Sciatic nerve (tissue), 2 donors: ENCODE measurements around the gene GLO1. TPM values are rescaled to one million over a fixed set of nuclear protein-coding genes. Genes with fewer than 3 reads are reported as not detected.

Experiments
- ATAC-seq: fragments of 200-7000 bp; cut with Tn5 transposase; one replicate; pipeline ENCODE4 v1.9.1; 2020; ENCODE audit warnings: mild to moderate bottlenecking, moderate library complexity
- DNase-seq: peaks from one replicate; pipeline ENCODE4 v3.0.0-alpha.2; 2020; ENCODE audit warnings: low spot score
- intact Hi-C: fragments of 100-400 bp; cut with DNase I; formaldehyde crosslinking; loops from one replicate; pipeline ENCODE4 v1.14.2; 2022
- total RNA-seq: library from RNA; stranded (reverse); fragmentation: NEBNext Ultra II Directional; extraction: Animal tissue kit (Norgen Biotek cat#: 25700); gene quantifications from one replicate; pipeline ENCODE4 v1.2.1, GENCODE V29; 2021
- donor health status: DM: no; HTN: no; CAD: no.
- donor health status: DM: no; HTN: no; CAD: no.

GLO1 gene
- total RNA-seq, 1 donor from 2014 or later = 60.3 TPM

DNA sequence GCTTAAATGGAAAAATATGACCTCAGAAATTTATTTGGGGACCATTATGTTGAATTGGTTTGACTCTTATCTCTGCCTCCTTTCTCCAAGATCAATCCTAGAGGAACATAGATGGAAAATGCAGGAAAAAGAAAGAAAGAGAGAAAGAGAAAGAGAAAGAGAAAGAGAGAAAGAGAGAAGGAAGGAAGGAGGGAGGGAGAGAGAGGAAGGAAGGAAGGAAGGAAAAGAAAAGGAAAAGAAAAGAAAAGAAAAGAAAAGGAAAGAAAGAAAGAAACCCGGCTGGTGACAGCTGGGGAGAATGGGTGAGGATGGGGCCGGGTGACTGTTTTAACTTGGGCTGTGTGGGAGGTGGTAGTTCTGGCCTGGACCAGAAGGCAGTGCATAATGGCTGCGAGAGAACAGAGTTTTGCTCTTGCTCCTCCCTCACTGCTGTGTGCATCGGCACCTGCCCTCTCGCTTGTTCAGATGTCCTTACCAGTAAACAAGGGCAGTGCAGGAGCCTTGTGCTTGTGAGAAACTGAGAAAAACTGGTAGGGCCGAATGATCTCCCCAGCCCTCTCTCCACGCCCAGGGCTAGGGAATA, 24.7 kb downstream of the GLO1 start:
- intact Hi-C loops = no loop called here
- DNase-seq (no peak), ATAC-seq (no peak)

DNA sequence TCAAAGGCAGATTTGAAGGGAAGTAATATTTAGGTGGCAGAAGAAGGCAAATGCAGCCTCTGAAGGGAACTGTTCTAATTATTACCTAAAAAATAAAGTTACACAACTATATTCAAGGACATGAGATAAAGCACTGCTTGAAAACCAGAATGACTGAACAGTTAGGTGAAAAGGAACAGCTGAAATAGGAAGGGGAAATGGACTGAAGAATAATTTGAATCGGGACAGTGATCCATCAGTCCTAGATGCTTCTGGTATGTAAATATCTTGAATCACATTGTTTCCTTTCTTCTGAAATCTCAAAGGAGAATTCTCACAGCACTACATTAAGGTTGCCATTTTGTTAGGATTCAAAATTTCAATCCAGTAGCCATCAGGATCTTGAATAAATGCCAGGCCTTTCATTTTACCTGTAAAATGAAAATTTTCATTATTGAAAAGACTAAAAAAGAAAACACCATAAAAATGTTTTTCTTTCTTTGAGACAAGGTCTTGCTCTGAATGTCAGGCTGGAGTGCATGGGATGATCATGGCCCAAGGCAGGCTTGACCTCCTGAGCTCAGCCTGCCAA, 25.9 kb downstream of the GLO1 start:
- intact Hi-C loops = no loop called here
- peak; percentile 17 for ATAC-seq
- DNase-seq = no peak

DNA sequence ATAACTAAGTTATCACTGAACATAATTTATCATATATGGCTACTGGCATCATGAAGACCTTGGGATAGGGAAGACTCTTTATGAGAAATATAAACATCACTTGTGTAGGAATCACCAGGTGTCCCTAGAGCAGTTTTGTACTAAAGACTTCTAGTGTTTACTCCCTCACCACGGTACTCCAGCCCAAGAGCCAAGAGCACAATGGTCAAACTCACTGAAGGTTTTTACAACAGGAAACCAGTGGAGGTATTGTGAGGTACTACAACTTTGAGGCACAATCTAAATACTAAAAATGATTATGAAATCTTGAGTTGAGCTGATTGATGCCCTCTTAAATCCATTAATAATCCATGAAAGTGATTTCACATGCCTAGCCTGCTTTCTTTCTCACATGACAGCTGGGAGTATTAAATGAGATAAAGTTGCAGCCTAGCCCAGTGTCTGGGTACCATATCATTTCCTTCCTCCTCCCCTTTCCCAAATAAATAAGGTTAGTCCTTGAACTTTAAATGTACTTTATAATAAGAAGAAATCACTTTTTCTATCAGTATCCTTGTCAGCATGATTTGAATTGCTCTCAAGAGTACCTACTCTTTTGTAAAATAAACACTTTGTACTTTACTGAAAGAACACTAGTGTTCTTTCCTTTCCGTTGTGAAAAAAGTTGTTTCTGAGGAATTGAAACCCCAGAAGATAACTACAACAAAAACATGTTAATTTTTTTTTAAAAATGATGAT, 26.5 kb downstream of the GLO1 start:
- intact Hi-C loops = no loop called here
- ATAC-seq (peak; percentile 48), DNase-seq (no peak)

DNA sequence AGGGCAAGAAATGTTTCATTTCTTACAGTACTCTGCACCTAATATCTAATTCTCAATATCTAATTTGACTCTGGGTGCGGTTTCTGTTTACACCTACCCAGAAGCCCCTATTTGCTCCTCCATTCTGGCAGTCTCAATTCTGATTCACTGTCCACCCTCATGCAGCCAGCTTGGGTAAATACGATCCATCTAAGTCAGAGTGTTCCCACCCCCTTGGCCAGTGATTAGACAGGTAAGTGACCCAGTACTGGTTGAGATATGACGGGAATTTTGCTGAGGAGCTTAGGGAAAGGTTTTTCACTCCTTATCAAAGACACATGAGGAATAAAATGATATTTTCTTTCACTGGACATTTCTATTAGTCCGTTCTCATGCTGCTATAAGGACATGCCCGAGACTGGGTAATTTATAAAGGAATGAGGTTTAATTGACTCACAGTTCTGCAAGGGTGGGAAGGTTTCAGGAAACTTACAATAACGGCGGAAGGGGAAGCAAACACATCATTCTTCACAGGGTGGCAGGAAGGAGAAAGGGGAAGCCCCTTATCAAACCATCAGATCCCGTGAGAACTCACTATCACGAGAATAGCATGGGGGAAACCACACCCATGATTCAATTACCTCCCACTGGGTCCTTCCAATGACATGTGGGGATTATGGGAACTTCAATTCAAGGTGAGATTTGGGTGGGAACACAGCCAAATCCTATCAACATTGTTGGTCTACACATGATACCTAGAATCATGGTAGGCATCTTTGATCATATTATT, 29.4 kb downstream of the GLO1 start:
- DNase-seq (no peak), ATAC-seq (no peak)
- intact Hi-C loops = no loop called here

DNA sequence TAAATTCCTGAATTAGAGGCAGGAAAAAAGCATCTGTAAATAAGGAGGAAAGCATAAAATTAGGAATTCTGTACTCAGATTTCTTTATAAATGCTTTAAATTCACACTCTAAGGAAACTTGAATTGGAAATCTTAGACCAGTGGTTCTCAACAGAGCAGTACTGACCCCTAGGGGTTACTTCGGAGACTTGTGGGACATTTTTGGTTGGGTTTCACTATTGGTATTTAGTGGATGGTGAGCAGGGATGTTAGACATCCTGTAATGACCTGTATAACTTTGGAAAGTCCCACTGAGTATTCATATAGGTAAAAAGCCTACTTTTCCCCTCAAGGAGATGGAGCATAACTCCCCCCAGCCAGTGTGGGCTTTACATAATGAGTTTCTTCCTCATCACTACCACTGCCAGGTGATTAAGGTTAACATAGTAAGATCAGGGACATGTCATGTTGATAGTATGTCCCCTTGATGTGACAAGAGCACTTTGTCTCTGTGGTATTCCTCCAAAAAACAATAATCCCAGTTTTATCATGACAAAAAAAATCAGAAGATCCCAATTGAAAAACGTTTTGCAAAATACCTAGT, 31.0 kb downstream of the GLO1 start:
- intact Hi-C loops = no loop called here
- ATAC-seq = no peak

DNA sequence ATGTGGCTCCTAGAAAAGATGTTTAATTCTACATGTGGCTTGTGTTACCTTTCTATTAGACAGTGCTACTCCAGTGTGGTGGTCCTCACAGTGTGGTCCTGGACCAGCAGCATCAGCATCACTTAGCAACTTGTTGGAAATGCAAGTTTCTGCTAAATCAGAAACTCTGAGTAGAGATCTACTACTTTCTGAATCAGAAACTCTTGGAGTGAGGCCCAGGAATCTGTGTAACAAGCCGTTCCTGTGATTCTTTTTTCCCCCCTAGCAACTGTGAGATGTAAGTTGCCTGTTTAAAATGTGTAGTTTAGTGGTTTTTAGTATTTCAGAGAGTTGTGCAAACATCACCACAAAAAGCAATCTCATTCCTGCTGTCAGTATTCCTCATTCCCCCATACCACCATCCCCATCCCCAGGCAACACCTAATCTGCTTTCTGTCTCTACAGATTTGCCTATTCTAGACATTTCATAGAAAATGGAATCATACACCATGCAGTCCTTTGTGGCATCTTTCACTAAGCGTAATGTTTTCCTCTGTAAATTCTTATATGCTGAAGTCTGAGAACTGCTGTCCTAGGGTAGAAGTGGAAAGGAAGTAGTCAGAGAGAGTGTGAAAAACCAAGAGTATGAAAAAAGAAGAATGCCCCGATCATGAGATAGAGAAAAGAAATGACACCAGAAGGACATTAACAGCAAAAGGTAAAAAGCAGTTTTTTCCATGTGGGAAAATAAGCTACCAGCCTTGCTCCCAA, 44.4 kb downstream of the GLO1 start:
- ATAC-seq (no peak), DNase-seq (no peak)
- intact Hi-C loops = no loop called here

More for the DNA sequence above, 31.0 kb downstream of the GLO1 start:
- DNase-seq = no peak

DNA sequence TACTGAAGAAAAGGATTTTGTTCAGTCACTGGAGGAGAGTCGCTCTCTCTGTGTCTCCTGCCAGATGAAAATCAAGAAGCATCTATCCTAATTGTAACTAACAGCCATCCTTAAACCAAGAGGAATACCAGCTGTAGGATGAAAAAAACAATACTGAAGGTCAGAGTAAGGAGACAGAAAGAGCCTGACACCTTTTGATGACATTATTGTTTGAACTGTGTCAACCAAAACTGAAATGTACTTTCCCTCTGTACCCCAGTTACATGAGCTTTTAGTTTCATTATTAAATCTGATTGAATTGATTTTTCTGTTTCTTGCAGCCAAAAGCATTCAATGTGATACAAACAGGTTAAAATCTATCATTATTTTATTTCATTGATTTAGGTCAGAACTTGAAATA, 46.0 kb downstream of the GLO1 start:
- no peak for ATAC-seq
- no peak for DNase-seq
- intact Hi-C loops = no loop called here

DNA sequence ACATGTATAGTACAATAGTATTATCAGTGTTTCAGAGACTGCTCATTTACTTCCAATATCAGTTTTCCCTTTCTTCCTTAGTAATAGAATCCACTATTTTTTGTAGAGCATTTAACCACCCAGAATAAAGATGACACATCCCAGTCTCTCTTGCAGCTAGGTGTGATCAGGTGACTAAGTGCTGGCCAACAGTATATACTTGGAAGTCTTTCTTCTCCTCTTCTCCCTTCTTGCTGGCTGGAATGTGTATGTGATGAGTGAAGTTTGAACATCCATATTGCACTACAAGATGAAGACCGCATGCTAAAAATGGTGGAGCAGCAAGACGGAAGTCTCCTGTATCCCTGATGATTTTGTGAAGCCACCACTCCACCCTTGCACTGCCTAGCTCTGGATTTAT, 48.7 kb downstream of the GLO1 start:
- DNase-seq (no peak), ATAC-seq (no peak)
- intact Hi-C loops = no loop called here

DNA sequence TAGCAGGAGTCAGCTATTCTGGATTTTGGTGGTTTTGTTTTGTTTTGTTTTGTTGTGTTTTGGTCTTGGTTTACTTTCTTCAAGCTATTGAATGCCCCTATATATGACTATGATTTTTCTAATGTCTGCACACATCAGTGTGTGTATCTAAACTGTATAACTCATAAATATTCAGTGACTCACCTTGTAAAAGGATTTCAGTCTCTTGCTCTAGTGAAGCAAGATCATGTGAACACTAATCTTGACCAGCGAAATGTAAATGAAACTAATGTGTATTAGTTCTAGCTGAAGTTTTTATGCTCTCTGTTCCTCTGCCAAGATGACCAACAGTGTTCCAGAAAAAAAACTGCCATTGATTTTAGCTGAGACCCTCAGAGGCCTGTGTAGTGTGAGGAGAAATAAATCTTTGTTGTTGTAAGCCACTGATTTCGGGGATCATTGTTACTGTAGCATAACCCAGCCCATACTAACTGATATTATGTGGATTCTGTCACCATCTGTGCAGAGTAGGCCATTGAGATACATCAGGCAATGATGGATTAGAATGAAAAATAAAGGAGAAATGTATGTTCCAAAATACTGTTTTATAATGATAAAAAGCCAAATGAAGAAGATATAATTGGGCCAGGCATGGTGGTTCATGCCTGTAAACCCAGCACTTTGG, 51.7 kb downstream of the GLO1 start:
- DNase-seq = no peak

DNA sequence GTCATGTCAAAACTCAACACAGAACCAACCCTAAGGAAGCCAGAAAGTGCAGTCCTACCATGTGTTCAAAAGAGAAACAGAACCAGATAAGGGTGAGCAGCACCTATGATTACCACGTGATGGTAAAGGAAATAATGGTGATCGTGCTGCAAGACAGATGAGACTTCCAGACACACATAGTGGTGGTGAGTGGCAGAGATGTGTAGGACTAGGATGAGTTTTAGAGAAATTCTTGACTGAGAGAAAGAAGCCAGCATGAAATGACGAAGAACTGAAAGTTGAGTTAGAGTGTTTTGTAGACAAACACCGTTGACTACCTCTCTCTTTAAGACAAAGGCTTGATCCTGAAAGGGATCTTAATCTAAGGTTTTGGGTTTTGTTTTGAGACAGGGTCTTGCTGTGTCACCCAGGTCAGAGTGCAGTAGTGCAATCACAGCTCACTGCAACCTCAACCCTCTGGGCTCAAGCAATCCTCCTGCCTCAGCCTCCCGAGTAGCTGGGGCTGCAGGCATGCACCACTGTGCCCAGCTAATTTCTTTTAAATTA, 52.7 kb downstream of the GLO1 start:
- intact Hi-C loops = no loop called here
- no peak for DNase-seq
- no peak for ATAC-seq

More for the DNA sequence above, 51.7 kb downstream of the GLO1 start:
- intact Hi-C loops = no loop called here
- ATAC-seq = no peak

DNA sequence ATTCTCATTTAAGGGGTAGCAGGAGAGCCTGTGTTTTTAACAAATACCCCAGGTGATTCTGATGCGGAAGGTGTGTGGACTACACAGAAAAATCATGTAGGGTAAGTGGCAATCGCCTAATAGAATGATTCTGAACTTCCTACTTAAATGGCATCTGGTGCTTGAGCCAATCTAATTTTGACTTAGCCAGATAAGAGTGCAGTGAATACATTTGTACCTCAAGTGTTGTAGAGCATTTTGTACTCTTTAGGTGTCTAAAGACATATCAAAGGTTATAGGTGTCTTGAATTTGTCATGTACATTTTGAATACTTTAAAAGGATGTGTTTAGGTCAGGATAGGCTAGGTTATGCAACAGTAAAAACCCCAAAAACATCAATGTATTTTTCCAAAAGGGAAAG, 53.2 kb downstream of the GLO1 start:
- DNase-seq (no peak), ATAC-seq (no peak)
- intact Hi-C loops = no loop called here

DNA sequence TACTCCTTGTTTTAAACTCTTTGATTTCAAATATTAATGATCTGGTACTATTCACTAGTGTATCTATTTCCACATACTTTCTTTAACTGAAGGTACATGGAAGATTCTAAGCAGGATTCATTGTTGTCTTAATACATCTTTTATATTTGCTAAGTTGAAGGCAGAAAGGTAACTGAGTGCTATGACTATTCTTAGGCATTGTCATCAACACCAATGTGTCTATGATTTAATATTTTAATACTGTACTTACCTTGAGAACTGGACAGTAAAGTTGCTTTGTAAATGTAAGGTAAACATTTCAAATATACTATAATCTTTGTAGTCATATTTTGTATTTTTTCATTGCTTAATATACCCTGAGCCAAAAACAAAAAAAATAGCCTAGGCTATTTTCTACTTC, 54.3 kb downstream of the GLO1 start:
- DNase-seq (no peak), ATAC-seq (no peak)
- intact Hi-C loops = no loop called here

DNA sequence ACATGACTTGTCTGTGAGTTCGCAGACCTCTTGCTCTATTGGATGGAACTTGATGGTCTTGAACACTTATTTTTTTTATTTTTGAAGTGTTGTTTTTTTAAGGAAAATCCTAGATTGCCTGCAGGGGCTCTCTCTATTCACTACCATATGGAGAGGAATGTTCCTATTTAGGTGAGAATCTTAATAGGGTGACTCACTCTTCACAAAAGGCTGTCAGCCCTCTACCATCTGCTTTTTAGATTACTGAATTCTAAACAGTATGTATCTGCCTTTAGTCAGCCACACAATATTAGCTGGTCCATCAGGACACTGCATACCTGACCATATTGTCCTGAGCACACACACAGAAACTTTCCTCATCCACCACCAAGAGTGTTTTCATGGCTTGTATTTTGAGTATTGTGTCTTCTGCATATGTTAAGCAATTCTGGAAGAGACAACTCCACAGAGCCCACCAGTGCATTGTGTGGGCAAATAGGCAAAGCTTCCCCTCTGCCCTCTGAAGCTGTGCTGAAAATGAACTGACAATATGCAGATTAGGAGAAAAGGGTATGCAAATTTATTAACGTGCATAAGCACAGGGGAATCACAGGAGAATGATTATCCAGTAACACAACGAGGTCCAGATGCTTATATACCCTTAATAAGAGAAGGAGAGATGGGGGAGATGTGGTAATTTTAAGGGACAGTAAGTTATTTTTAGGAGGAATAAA, 56.6 kb downstream of the GLO1 start:
- intact Hi-C loops = no loop called here
- DNase-seq = no peak
- no peak for ATAC-seq

DNA sequence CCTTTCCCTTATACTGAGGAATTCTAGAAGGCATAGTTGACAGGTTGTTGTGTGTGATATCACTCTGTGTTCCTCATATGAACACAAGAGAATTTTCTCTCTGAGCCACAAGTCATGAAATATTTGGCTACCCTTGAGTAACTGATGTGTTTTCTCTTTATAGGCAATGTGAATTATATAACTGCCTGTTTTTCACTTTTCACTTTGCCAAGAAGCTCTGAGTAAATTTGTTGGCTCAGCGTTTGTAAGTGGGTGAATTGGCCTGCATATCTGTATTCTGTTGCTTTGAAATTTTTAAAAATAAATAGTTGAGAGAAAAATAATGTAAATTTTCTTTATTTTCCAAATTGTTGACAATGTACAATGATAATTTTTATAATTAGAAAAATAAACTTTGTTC, 58.0 kb downstream of the GLO1 start:
- no peak for DNase-seq
- intact Hi-C loops = no loop called here
- no peak for ATAC-seq

DNA sequence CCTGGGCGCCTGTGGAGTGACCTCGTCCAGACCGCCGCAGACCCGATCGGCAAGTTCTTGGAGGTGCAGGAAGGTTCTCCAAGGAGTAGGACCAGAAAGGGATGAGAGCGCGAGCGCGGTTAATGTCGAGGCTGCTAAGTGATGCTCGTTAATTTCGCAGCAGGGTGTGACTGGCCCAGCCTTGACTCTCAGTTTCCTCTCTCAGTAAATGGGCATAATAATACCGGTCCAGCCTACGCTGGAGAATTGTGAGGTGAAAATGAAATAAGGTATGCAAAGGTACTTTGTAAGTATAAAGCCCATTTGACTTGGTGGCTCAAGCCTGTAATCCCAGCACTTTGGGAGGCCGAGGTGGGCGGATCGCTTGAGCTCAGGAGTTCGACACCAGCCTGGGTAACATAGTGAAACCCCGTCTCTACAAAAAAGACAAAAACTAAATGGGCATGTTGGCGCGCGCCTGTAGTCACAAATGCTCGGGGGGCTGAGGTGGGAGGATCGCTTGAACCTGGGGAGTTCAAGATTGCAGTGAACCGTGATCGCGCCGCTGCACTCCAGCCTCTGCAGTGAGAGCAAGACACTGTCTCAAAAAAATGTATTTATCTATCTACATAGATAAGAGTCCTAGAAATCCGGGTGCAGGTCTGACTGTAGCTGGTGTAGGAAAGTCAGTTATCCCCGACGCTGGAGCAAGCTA, 62.6 kb downstream of the GLO1 start:
- intact Hi-C loops = no loop called here
- ATAC-seq (no peak), DNase-seq (no peak)

DNA sequence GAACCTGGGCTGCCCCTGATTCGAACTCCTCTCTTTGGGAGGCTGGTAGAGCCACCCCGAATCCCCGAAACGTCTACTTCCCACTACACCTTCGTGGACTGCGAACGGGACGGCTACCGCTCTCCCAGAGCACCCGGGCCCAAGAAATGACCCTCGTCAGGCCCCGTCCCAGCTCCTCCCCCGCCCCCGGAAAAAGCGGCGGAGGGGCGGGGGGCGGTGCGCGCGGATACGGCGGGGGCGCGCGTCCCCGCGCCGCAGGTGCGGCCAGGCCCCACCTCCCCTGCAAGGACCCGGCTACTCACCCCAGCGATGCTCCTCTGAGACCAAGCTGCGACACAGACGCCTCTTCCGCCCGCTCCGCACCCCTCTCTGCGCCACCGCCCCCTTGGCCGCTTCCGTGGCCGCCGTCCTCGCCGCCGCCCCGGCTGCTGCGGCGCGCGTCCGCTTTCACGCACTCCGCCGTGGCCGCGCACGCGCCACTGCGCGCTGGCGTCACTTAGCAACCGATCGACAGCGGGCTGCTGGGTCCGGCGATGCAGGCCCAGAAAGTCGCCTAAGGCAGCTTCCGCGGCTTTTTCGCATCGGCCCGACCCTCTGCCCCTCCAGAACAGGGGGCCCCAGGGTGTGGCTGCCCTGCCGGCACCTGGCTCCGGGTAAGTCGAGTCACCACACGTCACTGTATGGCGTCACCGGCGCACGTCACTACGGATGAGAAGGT, 63.3 kb downstream of the GLO1 start, which contains the start of gene BTBD9:
TSS of gene BTBD9 (minus strand) at position 432 of the 718 bp plus-strand sequence.
- DNase-seq (peak; percentile 86), ATAC-seq (peak; percentile 94)
- intact Hi-C loops = no loop called here
